SK-N-SH treated with all-trans-retinoic acid at 6 μM for 48 hours (cell line): Measurements from ENCODE around the gene TLX1.

Experiments
- ATAC-seq: fragments of 200-7000 bp; cut with Tn5 transposase; 3 replicates; pipeline ENCODE4 v1.9.1; 2020; ENCODE audit warnings: mild to moderate bottlenecking, moderate library complexity
- ARNTL ChIP-seq: fragments of 450-650 bp; formaldehyde crosslinking; IDR thresholded peaks from 2 replicates; pipeline ENCODE4 v1.5.0; 2020; ENCODE audit warnings: low read depth, mild to moderate bottlenecking, moderate library complexity, borderline replicate concordance
- BACH2 ChIP-seq: fragments of 250-450 bp; sonication (Bioruptor Pico); IDR thresholded peaks from 2 replicates; pipeline ENCODE4 v1.9.0; 2021; ENCODE audit warnings: mild to moderate bottlenecking, borderline replicate concordance
- CREB5 ChIP-seq: fragments of 250-450 bp; sonication (Bioruptor Pico); IDR thresholded peaks from 2 replicates; pipeline ENCODE4 v1.5.1; 2020; ENCODE audit warnings: low read depth, mild to moderate bottlenecking, moderate library complexity
- CSDC2 ChIP-seq: fragments of 250-450 bp; sonication (Bioruptor Pico); IDR thresholded peaks from 2 replicates; pipeline ENCODE4 v1.5.0; 2020; ENCODE audit warnings: mild to moderate bottlenecking, moderate library complexity
- CSRNP3 ChIP-seq: fragments of 250-450 bp; sonication (Bioruptor Pico); IDR thresholded peaks from 2 replicates; pipeline ENCODE4 v1.5.1; 2021; ENCODE audit warnings: mild to moderate bottlenecking, moderate library complexity
- ISL1 ChIP-seq: fragments of 250-450 bp; sonication (Bioruptor Pico); IDR thresholded peaks from 2 replicates; pipeline ENCODE4 v2.1.2; 2022; ENCODE audit warnings: mild to moderate bottlenecking, moderate library complexity
- OSR1 ChIP-seq: fragments of 250-450 bp; sonication (Bioruptor Pico); IDR thresholded peaks from 2 replicates; pipeline ENCODE4 v1.8.0; 2022; ENCODE audit warnings: moderate library complexity, mild to moderate bottlenecking, inconsistent platforms
- PATZ1 ChIP-seq: fragments of 250-450 bp; sonication (Bioruptor Pico); IDR thresholded peaks from 2 replicates; pipeline ENCODE4 v1.8.0; 2020; ENCODE audit warnings: mild to moderate bottlenecking, moderate library complexity, borderline replicate concordance
- POU6F1 ChIP-seq: fragments of 250-450 bp; sonication (Bioruptor Pico); IDR thresholded peaks from 2 replicates; pipeline ENCODE4 v1.8.0; 2021; ENCODE audit warnings: low read depth, mild to moderate bottlenecking, moderate library complexity, borderline replicate concordance
- PPARA ChIP-seq: fragments of 250-450 bp; sonication (Bioruptor Pico); IDR thresholded peaks from 2 replicates; pipeline ENCODE4 v1.5.0; 2020; ENCODE audit warnings: mild to moderate bottlenecking, borderline replicate concordance
- RARB ChIP-seq: fragments of 250-450 bp; sonication (Bioruptor Pico); IDR thresholded peaks from 2 replicates; pipeline ENCODE4 v1.8.0; 2021; ENCODE audit warnings: mild to moderate bottlenecking, moderate library complexity
- SNAI2 ChIP-seq: fragments of 250-450 bp; sonication (Bioruptor Pico); IDR thresholded peaks from 2 replicates; pipeline ENCODE4 v1.5.0; 2020; ENCODE audit warnings: mild to moderate bottlenecking, moderate library complexity
- TCF4 ChIP-seq: fragments of 250-450 bp; sonication (Bioruptor Pico); IDR thresholded peaks from 2 replicates; pipeline ENCODE4 v1.8.0; 2021; ENCODE audit warnings: mild to moderate bottlenecking, moderate library complexity, borderline replicate concordance
- TOX ChIP-seq: fragments of 250-450 bp; sonication (Bioruptor Pico); IDR thresholded peaks from 2 replicates; pipeline ENCODE4 v1.8.0; 2021; ENCODE audit warnings: mild to moderate bottlenecking, moderate library complexity, borderline replicate concordance
- TSHZ2 ChIP-seq: fragments of 250-450 bp; sonication (Bioruptor Pico); IDR thresholded peaks from 2 replicates; pipeline ENCODE4 v1.5.0; 2020; ENCODE audit warnings: mild to moderate bottlenecking, moderate library complexity
- ZC3H10 ChIP-seq: fragments of 250-450 bp; sonication (Bioruptor Pico); IDR thresholded peaks from 2 replicates; pipeline ENCODE4 v1.5.1; 2021; ENCODE audit warnings: mild to moderate bottlenecking, moderate library complexity
- ZFP30 ChIP-seq: fragments of 450-650 bp; formaldehyde crosslinking; IDR thresholded peaks from 2 replicates; pipeline ENCODE4 v1.5.0; 2022; ENCODE audit warnings: mild to moderate bottlenecking, moderate library complexity
- ZNF565 ChIP-seq: fragments of 450-650 bp; formaldehyde crosslinking; conservative IDR thresholded peaks from 2 replicates; pipeline ENCODE4 v1.5.0; 2020; ENCODE audit warnings: low read depth, mild to moderate bottlenecking, moderate library complexity
- ZNF70 ChIP-seq: fragments of 450-650 bp; formaldehyde crosslinking; IDR thresholded peaks from 2 replicates; pipeline ENCODE4 v1.5.0; 2020; ENCODE audit warnings: mild to moderate bottlenecking, moderate library complexity
- ZNF8 ChIP-seq: fragments of 450-650 bp; formaldehyde crosslinking; IDR thresholded peaks from 2 replicates; pipeline ENCODE4 v1.5.0; 2020; ENCODE audit warnings: mild to moderate bottlenecking, moderate library complexity

Gene TLX1

GRCh38 chr10:101162677-101163076 lies 31.6 kb downstream of the TLX1 start:
- ATAC-seq: no peak
- TF ChIP-seq TSHZ2: no peak
- no peak for TF ChIP-seq TOX
- TF ChIP-seq TCF4: no peak
- no peak for TF ChIP-seq ZC3H10 (CRISPR knock-in tag)
- no peak for TF ChIP-seq ZNF70 (CRISPR knock-in tag)
- no peak for TF ChIP-seq OSR1 (CRISPR knock-in tag)
- no peak for TF ChIP-seq BACH2 (CRISPR knock-in tag)
- TF ChIP-seq ZNF8 (CRISPR knock-in tag): no peak
- no peak for TF ChIP-seq RARB (CRISPR knock-in tag)
- TF ChIP-seq ZFP30: no peak
- no peak for TF ChIP-seq ZNF565 (CRISPR knock-in tag)
- TF ChIP-seq, all 23 proteins: peak for 0

- TF ChIP-seq RARB (CRISPR knock-in tag): no peak
- TF ChIP-seq TSHZ2: no peak
- TF ChIP-seq ZC3H10 (CRISPR knock-in tag): no peak
- no peak for TF ChIP-seq ZFP30
Measured at GRCh38 chr10:101164020-101164419, 32.9 kb downstream of the TLX1 start.

GRCh38 chr10:101165736-101166135 lies 34.6 kb downstream of the TLX1 start:
- TF ChIP-seq ZFP30: no peak
- no peak for TF ChIP-seq ZNF8 (CRISPR knock-in tag)
- TF ChIP-seq SNAI2 (CRISPR knock-in tag): no peak
- no peak for TF ChIP-seq PATZ1 (CRISPR knock-in tag)
- no peak for TF ChIP-seq ZNF565 (CRISPR knock-in tag)
- no peak for TF ChIP-seq ISL1 (CRISPR knock-in tag)
- TF ChIP-seq PPARA (CRISPR knock-in tag): no peak
- TF ChIP-seq OSR1 (CRISPR knock-in tag): no peak
- TF ChIP-seq CSRNP3 (CRISPR knock-in tag): no peak
- no peak for TF ChIP-seq TSHZ2
- no peak for TF ChIP-seq POU6F1 (CRISPR knock-in tag)
- no peak for TF ChIP-seq CREB5 (CRISPR knock-in tag)
- no peak for TF ChIP-seq BACH2 (CRISPR knock-in tag)
- TF ChIP-seq ARNTL: no peak
- TF ChIP-seq CSDC2 (CRISPR knock-in tag): no peak
- ATAC-seq: no peak

More at GRCh38 chr10:101164020-101164419, 32.9 kb downstream of the TLX1 start:
- ATAC-seq: no peak
